Neural cell (in vitro differentiated cells): ENCODE results near the gene TLR8. TPM values are rescaled to one million over a fixed set of nuclear protein-coding genes. Genes with fewer than 3 reads are reported as not detected.

Source experiments
- H2AFZ ChIP-seq: fragments of 200-600, 300-800 bp; sonication (generic), shearing (Covaris generic); 2 replicates; pipeline ENCODE4 v1.6.0; 2014; ENCODE audit warnings: low read depth, mild to moderate bottlenecking, antibody characterized with exemption, low read length, moderate library complexity
- H3F3A ChIP-seq: fragments of 200-600 bp; shearing (Covaris generic); 2 replicates; pipeline ENCODE4 v1.6.1; 2016; ENCODE audit warnings: mild to moderate bottlenecking, moderate library complexity, mixed read lengths, antibody characterized with exemption, low read length; ENCODE audit not compliant: insufficient read depth, poor library complexity, severe bottlenecking
- H3K27ac ChIP-seq: fragments of 200-600, 300-800 bp; sonication (generic), shearing (Covaris generic); 2 replicates; pipeline ENCODE4 v1.5.1; 2014; ENCODE audit warnings: mild to moderate bottlenecking, low read length, moderate library complexity
- H3K27me3 ChIP-seq: fragments of 300-800, 200-600 bp; sonication (generic), shearing (Covaris generic); 2 replicates; pipeline ENCODE4 v1.6.0; 2014; ENCODE audit warnings: mild to moderate bottlenecking, low read depth, low read length, moderate library complexity; ENCODE audit not compliant: insufficient read depth
- H3K36me3 ChIP-seq: fragments of 300-800, 200-600 bp; sonication (generic), shearing (Covaris generic); 2 replicates; pipeline ENCODE4 v1.5.1; 2014; ENCODE audit warnings: mild to moderate bottlenecking, antibody characterized with exemption, low read length, moderate library complexity; ENCODE audit not compliant: insufficient read depth
- H3K4me2 ChIP-seq: fragments of 300-800, 200-600 bp; sonication (generic), shearing (Covaris generic); 2 replicates; pipeline ENCODE4 v1.6.0; 2014; ENCODE audit warnings: mild to moderate bottlenecking, low read length
- H3K4me3 ChIP-seq: fragments of 300-800, 200-600 bp; sonication (generic), shearing (Covaris generic); 2 replicates; pipeline ENCODE4 v1.5.1; 2014; ENCODE audit warnings: mild to moderate bottlenecking, low read length, moderate library complexity
- H3K79me2 ChIP-seq: fragments of 200-600 bp; shearing (Covaris generic); replicated peaks from 2 replicates; pipeline ENCODE4 v1.6.0; 2014; ENCODE audit warnings: mild to moderate bottlenecking, low read length, moderate library complexity; ENCODE audit not compliant: insufficient read depth
- H3K9ac ChIP-seq: fragments of 300-800, 200-600 bp; sonication (generic), shearing (Covaris generic); 2 replicates; pipeline ENCODE4 v1.6.1; 2016; ENCODE audit warnings: mild to moderate bottlenecking, low read length, mixed read lengths
- H3K9me2 ChIP-seq: fragments of 200-600 bp; shearing (Covaris generic); 2 replicates; pipeline ENCODE4 v1.6.1; 2016; ENCODE audit warnings: mild to moderate bottlenecking, low read length, mixed read lengths; ENCODE audit not compliant: insufficient read depth
- H3K9me3 ChIP-seq: fragments of 200-600, 300-800 bp; sonication (generic), shearing (Covaris generic); 2 replicates; pipeline ENCODE4 v1.6.1; 2016; ENCODE audit warnings: mild to moderate bottlenecking, mixed run types, low read length, moderate library complexity, mixed read lengths
- H4K20me1 ChIP-seq: fragments of 200-600 bp; shearing (Covaris generic); 2 replicates; pipeline ENCODE4 v1.6.1; 2016; ENCODE audit warnings: mild to moderate bottlenecking, mixed run types; ENCODE audit not compliant: insufficient read depth
- CTCF ChIP-seq: fragments of 450-650 bp; IDR thresholded peaks from 2 replicates; pipeline ENCODE4 v1.5.1; 2014; ENCODE audit warnings: antibody characterized with exemption, mild to moderate bottlenecking, moderate library complexity; ENCODE audit not compliant: poor library complexity, severe bottlenecking
- EP300 ChIP-seq: fragments of 450-650 bp; conservative IDR thresholded peaks from 2 replicates; pipeline ENCODE4 v1.6.1; 2014; ENCODE audit warnings: antibody characterized with exemption, mild to moderate bottlenecking, moderate library complexity; ENCODE audit not compliant: poor library complexity, severe bottlenecking
- EZH2 ChIP-seq: fragments of 200-600, 300-800 bp; shearing (Covaris generic), sonication (generic); IDR thresholded peaks from 2 replicates; pipeline ENCODE4 v1.6.1; 2014; ENCODE audit warnings: antibody characterized with exemption, low read length, borderline replicate concordance, mild to moderate bottlenecking; ENCODE audit not compliant: insufficient read depth, poor library complexity, severe bottlenecking
- MXI1 ChIP-seq: fragments of 450-650 bp; conservative IDR thresholded peaks from 2 replicates; pipeline ENCODE4 v1.6.1; 2014; ENCODE audit warnings: antibody characterized with exemption, mild to moderate bottlenecking; ENCODE audit not compliant: poor library complexity, severe bottlenecking
- POLR2AphosphoS5 ChIP-seq: IDR thresholded peaks from 2 replicates; pipeline ENCODE4 v1.6.1; 2012
- RAD21 ChIP-seq: fragments of 450-650 bp; conservative IDR thresholded peaks from 2 replicates; pipeline ENCODE4 v1.6.1; 2014; ENCODE audit warnings: antibody characterized with exemption, mild to moderate bottlenecking, moderate library complexity
- REST ChIP-seq: IDR thresholded peaks from 2 replicates; pipeline ENCODE4 v1.6.1; 2012; ENCODE audit warnings: borderline replicate concordance
- SMC3 ChIP-seq: fragments of 450-650 bp; conservative IDR thresholded peaks from 2 replicates; pipeline ENCODE4 v1.6.1; 2014; ENCODE audit warnings: antibody characterized with exemption, mild to moderate bottlenecking, moderate library complexity; ENCODE audit not compliant: poor library complexity
- TAF1 ChIP-seq: IDR thresholded peaks from 2 replicates; pipeline ENCODE4 v1.6.1; 2012; ENCODE audit warnings: low read depth
- polyA plus RNA-seq: library from polyadenylated mRNA; depleted of rRNA; stranded (reverse); fragments of >200 nt; gene quantifications from 2 replicates; pipeline ENCODE4 v1.2.3, GENCODE V29; 2014

The TLR8 gene
- polyA plus RNA-seq, 1 donor from 2014 or later: not detected

GRCh38 chrX:12910423-12911121 is 4.2 kb downstream of the TLR8 start:
- no peaks in the 10 kb centered on the region for H3K27me3 ChIP-seq
- H2AFZ ChIP-seq: no peak overlapping the region

GRCh38 chrX:12911122-12911470 is 4.7 kb downstream of the TLR8 start:
- H3K27me3 ChIP-seq: no peaks in the 10 kb centered on the region
- no peak overlapping the region for H3K4me2 ChIP-seq
- no peaks in the 10 kb centered on the region for H3K36me3 ChIP-seq
- no peaks in the 10 kb centered on the region for H3F3A ChIP-seq
- H3K4me3 ChIP-seq: no peak overlapping the region
- H4K20me1 ChIP-seq: no peaks in the 10 kb centered on the region
- H3K79me2 ChIP-seq: no peaks in the 10 kb centered on the region
- TF ChIP-seq REST (no peak), SMC3 (no peak)
- H3K9me2 ChIP-seq: no peaks in the 10 kb centered on the region
- no peak overlapping the region for H2AFZ ChIP-seq
- H3K9me3 ChIP-seq: no peaks in the 10 kb centered on the region
- H3K9ac ChIP-seq: no peak overlapping the region
- no peak overlapping the region for H3K27ac ChIP-seq

More at GRCh38 chrX:12910423-12911121, 4.2 kb downstream of the TLR8 start:
- H3K9me2 ChIP-seq: no peaks in the 10 kb centered on the region
- H3K27ac ChIP-seq: no peak overlapping the region
- H3K9me3 ChIP-seq: no peaks in the 10 kb centered on the region
- no peak overlapping the region for H3K4me2 ChIP-seq
- no peaks in the 10 kb centered on the region for H3F3A ChIP-seq
- no peaks in the 10 kb centered on the region for H4K20me1 ChIP-seq
- H3K36me3 ChIP-seq: no peaks in the 10 kb centered on the region
- TF ChIP-seq POLR2AphosphoS5: no peak
- TF ChIP-seq TAF1: no peak
- no peak for TF ChIP-seq CTCF
- TF ChIP-seq REST: no peak
- no peak for TF ChIP-seq SMC3
- no peak for TF ChIP-seq EZH2
- TF ChIP-seq EP300: no peak
- TF ChIP-seq RAD21: no peak
- TF ChIP-seq MXI1: no peak
- no peaks in the 10 kb centered on the region for H3K79me2 ChIP-seq
- H3K4me3 ChIP-seq: no peak overlapping the region
- H3K9ac ChIP-seq: no peak overlapping the region
